ENCODE measurements around the gene USP36.

- TF ChIP-seq CTCF (IDR thresholded peaks at IDR 0.05) (no peak), POLR2A (IDR thresholded peaks at IDR 0.05) (no peak)
Observed at GRCh38 chr17:78785011-78785662, 55.5 kb downstream of the USP36 start.

Measured in lower leg skin (tissue), 3 donors.